Nephron progenitor cell (in vitro differentiated cells): ENCODE data around the gene GCM1.
A peak's percentile ranks its signal among the peaks of the same experiment; 100 is the strongest.

Experiments used
- DNase-seq: peaks from one replicate; pipeline ENCODE4 v3.0.0; 2021
- H3K27ac Mint-ChIP-seq: 2 replicates; pipeline ENCODE4 v1.8.0; 2021; ENCODE audit warnings: mild to moderate bottlenecking, moderate library complexity, mixed read lengths
- H3K27me3 Mint-ChIP-seq: 2 replicates; pipeline ENCODE4 v1.8.0; 2021; ENCODE audit warnings: mild to moderate bottlenecking, low read depth, mixed read lengths; ENCODE audit not compliant: poor library complexity
- H3K36me3 Mint-ChIP-seq: 2 replicates; pipeline ENCODE4 v1.8.0; 2021; ENCODE audit warnings: low read depth, mixed read lengths
- H3K4me1 Mint-ChIP-seq: 2 replicates; pipeline ENCODE4 v1.8.0; 2021; ENCODE audit warnings: mixed read lengths
- H3K4me3 Mint-ChIP-seq: 2 replicates; pipeline ENCODE4 v1.8.0; 2021; ENCODE audit warnings: mild to moderate bottlenecking, moderate library complexity, mixed read lengths
- H3K9me3 Mint-ChIP-seq: 2 replicates; pipeline ENCODE4 v1.8.0; 2021; ENCODE audit warnings: mild to moderate bottlenecking, moderate library complexity, mixed read lengths
- TF ChIP-seq, protein P1 (sequence below): fragments of 200-600 bp; sonication (generic); IDR thresholded peaks from 2 replicates; pipeline ENCODE4 v1.5.0; 2021; ENCODE audit warnings: antibody characterized with exemption

The GCM1 gene

GRCh38 chr6:53171605-53172467 lies 23.2 kb upstream of the GCM1 start:
- TF ChIP-seq, protein P1, sequence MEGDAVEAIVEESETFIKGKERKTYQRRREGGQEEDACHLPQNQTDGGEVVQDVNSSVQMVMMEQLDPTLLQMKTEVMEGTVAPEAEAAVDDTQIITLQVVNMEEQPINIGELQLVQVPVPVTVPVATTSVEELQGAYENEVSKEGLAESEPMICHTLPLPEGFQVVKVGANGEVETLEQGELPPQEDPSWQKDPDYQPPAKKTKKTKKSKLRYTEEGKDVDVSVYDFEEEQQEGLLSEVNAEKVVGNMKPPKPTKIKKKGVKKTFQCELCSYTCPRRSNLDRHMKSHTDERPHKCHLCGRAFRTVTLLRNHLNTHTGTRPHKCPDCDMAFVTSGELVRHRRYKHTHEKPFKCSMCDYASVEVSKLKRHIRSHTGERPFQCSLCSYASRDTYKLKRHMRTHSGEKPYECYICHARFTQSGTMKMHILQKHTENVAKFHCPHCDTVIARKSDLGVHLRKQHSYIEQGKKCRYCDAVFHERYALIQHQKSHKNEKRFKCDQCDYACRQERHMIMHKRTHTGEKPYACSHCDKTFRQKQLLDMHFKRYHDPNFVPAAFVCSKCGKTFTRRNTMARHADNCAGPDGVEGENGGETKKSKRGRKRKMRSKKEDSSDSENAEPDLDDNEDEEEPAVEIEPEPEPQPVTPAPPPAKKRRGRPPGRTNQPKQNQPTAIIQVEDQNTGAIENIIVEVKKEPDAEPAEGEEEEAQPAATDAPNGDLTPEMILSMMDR = peak; percentile 100
- Mint-ChIP-seq H3K27me3 (peaks cover 7% of the 10 kb centered on the region), H3K9me3 (peaks cover 6% of the 10 kb centered on the region), H3K27ac (no peak overlapping the region), H3K36me3 (no peaks in the 10 kb centered on the region), H3K4me3 (no peak overlapping the region), H3K4me1 (peaks cover 18% of the 10 kb centered on the region)
- peak; percentile 95 for DNase-seq

GRCh38 chr6:53168516-53169267 lies 20.1 kb upstream of the GCM1 start:
- Mint-ChIP-seq H3K27me3 (peaks cover 11% of the 10 kb centered on the region), H3K27ac (no peak overlapping the region), H3K36me3 (no peaks in the 10 kb centered on the region), H3K4me3 (no peak overlapping the region), H3K4me1 (peaks cover 13% of the 10 kb centered on the region), H3K9me3 (peaks cover 14% of the 10 kb centered on the region)
- TF ChIP-seq, protein P1 = no peak
- no peak for DNase-seq

DNA sequence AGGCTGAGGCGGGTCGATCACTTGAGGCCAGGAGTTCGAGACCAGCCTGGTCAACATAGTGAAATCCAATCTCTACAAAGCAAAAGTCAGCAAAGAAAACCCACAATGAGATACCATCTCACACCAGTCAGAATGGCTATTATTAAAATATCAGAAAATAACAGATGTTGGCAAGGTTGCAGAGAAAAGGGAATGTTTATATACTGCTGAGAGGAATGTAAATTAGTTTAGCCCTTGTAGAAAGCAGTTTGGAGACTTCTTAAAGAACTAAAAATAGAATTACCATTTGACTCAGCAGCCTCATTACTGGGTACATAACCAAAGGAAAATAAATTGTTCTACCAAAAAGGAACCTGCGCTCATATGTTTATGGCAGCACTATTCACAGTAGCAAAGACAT lies 16.7 kb upstream of the GCM1 start:
- no peaks in the 10 kb centered on the region for H3K36me3 Mint-ChIP-seq
- no peak for DNase-seq
- TF ChIP-seq, protein P1 = no peak
- peaks cover 11% of the 10 kb centered on the region for H3K27me3 Mint-ChIP-seq
- H3K4me3 Mint-ChIP-seq = no peak overlapping the region
- H3K27ac Mint-ChIP-seq = no peak overlapping the region
- no peaks in the 10 kb centered on the region for H3K4me1 Mint-ChIP-seq
- peaks cover 18% of the 10 kb centered on the region for H3K9me3 Mint-ChIP-seq

DNA sequence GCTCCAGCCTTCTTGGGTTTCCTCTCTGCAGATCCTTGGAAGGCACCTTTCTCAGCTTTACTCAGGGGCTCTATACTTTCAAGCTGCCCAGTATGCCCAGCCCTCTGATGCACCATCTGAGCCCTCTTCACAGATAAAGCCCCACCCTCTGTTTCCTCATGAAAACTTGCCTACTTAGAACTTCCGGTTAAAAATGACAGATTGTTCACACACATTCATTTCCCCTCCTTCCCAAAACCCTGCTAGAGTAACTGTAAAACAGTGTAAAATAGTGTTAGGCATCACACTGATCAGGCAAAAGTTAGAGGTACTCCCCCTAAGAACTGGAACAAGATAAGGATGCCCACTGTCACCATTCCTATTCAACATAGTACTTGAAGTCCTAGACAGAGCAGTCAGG lies 14.0 kb upstream of the GCM1 start:
- H3K27ac Mint-ChIP-seq = no peak overlapping the region
- peaks cover 7% of the 10 kb centered on the region for H3K27me3 Mint-ChIP-seq
- no peak for DNase-seq
- H3K36me3 Mint-ChIP-seq = no peaks in the 10 kb centered on the region
- TF ChIP-seq, protein P1 = no peak
- H3K4me1 Mint-ChIP-seq = no peaks in the 10 kb centered on the region
- H3K4me3 Mint-ChIP-seq = no peak overlapping the region
- H3K9me3 Mint-ChIP-seq = peaks cover 12% of the 10 kb centered on the region

- no peak for DNase-seq
- peaks cover 12% of the 10 kb centered on the region for H3K9me3 Mint-ChIP-seq
- H3K36me3 Mint-ChIP-seq = no peaks in the 10 kb centered on the region
- no peaks in the 10 kb centered on the region for H3K4me1 Mint-ChIP-seq
- H3K27me3 Mint-ChIP-seq = peaks cover 8% of the 10 kb centered on the region
- H3K4me3 Mint-ChIP-seq = no peak overlapping the region
- H3K27ac Mint-ChIP-seq = no peak overlapping the region
- TF ChIP-seq, protein P1 = no peak
Measured at GRCh38 chr6:53161481-53162009, 12.9 kb upstream of the GCM1 start.
